K562 (cell line): ENCODE data around the gene SLC35B1. TPM values are rescaled to one million over a fixed set of nuclear protein-coding genes. Genes with fewer than 3 reads are reported as not detected.

ENCODE experiments used
- BRD4 ChIP-seq: fragments of 200-600 bp; sonication (generic); IDR thresholded peaks from 2 replicates; pipeline ENCODE4 v1.6.1; 2017; ENCODE audit warnings: inconsistent platforms
- CBX1 ChIP-seq: sonication (generic); IDR thresholded peaks from 2 replicates; pipeline ENCODE4 v1.6.1; 2016; ENCODE audit warnings: antibody characterized with exemption, low read depth, mild to moderate bottlenecking
- EP300 ChIP-seq: IDR thresholded peaks from 2 replicates; pipeline ENCODE4 v1.6.1; 2012; ENCODE audit warnings: low read length, improper control_type of control experiment
- HIVEP1 ChIP-seq: fragments of 250-450 bp; sonication (Bioruptor Pico); IDR thresholded peaks from 2 replicates; pipeline ENCODE4 v1.4.0; 2020; ENCODE audit warnings: mild to moderate bottlenecking
- NBN ChIP-seq: fragments of 450-650 bp; IDR thresholded peaks from 2 replicates; pipeline ENCODE4 v1.6.1; 2016; ENCODE audit warnings: low read depth, mild to moderate bottlenecking
- SLC30A9 ChIP-seq: fragments of 250-450 bp; sonication (Bioruptor Pico); IDR thresholded peaks from 2 replicates; pipeline ENCODE4 v1.8.0; 2022; ENCODE audit warnings: mild to moderate bottlenecking, moderate library complexity
- TAF7 ChIP-seq: fragments of 450-650 bp; IDR thresholded peaks from 2 replicates; pipeline ENCODE4 v1.6.1; 2016; ENCODE audit warnings: missing genetic modification characterization, missing compliant biosample characterization
- XRCC3 ChIP-seq: fragments of 450-650 bp; IDR thresholded peaks from 2 replicates; pipeline ENCODE4 v1.6.1; 2017; ENCODE audit warnings: mild to moderate bottlenecking, moderate library complexity
- YBX1 ChIP-seq: fragments of 450-650 bp; IDR thresholded peaks from 2 replicates; pipeline ENCODE4 v1.7.1; 2016; ENCODE audit warnings: mild to moderate bottlenecking
- YY1 ChIP-seq, 3 experiments: IDR thresholded peaks; 2 replicates each; pipeline ENCODE4 v1.6.1; 2011; ENCODE audit warnings: low read length in 2 of 3, mild to moderate bottlenecking in 2 of 3, moderate library complexity in 2 of 3, borderline replicate concordance in 1 of 3, control low read depth in 1 of 3, low read depth in 1 of 3; ENCODE audit not compliant: insufficient read depth in 3 of 3, insufficient replicate concordance in 2 of 3, control insufficient read depth in 1 of 3, insufficient read length in 1 of 3; ENCODE audit errors: extremely low read depth in 1 of 3
- ZNF124 ChIP-seq: sonication (generic); formaldehyde crosslinking; IDR thresholded peaks from 2 replicates; pipeline ENCODE4 v1.8.1; 2022; ENCODE audit warnings: missing genetic modification reagents
- ZNF143 ChIP-seq: sonication (generic); formaldehyde crosslinking; IDR thresholded peaks from 2 replicates; pipeline ENCODE4 v1.9.0; 2022; ENCODE audit warnings: mild to moderate bottlenecking, missing genetic modification reagents
- ZNF551 ChIP-seq: fragments of 250-450 bp; sonication (Bioruptor Pico); IDR thresholded peaks from 2 replicates; pipeline ENCODE4 v1.5.0; 2021; ENCODE audit warnings: mild to moderate bottlenecking, moderate library complexity
- polyA plus RNA-seq, 8 experiments: library from polyadenylated mRNA; depleted of rRNA in 4 of 8; stranded (reverse) in 5 of 8; unstranded in 3 of 8; fragments of >200 nt; fragmentation: Nextera tagmentation in 2 of 8; fragmentation: Illumina TruSeq in 1 of 8; extraction: Ambion mirVana in 2 of 8; extraction: Trizol in 1 of 8; gene quantifications; 2 replicates each; pipeline versions ENCODE4 v1.2.1 to v1.2.3, GENCODE V29; 2011 to 2014; ENCODE audit warnings: inconsistent platforms in 1 of 8, missing spikeins in 1 of 8
- total RNA-seq, 7 experiments: library from RNA; depleted of rRNA in 6 of 7; stranded (reverse); fragments of >200 nt in 6 of 7; fragmentation: Illumina TruSeq in 2 of 7; extraction: Trizol in 2 of 7; gene quantifications; 2 replicates each; pipeline versions ENCODE4 v1.2.1 to v1.2.3, GENCODE V29; 2011 to 2021; ENCODE audit warnings: low replicate concordance in 1 of 7
- TF ChIP-seq, protein P1 (sequence below): sonication (generic); formaldehyde crosslinking; IDR thresholded peaks from 2 replicates; pipeline ENCODE4 v1.8.1; 2023; ENCODE audit warnings: missing genetic modification reagents, mild to moderate bottlenecking, borderline replicate concordance
- TF ChIP-seq, protein P2 (sequence below), 2 experiments: fragments of 450-650 bp in 1 of 2; sonication (generic) in 1 of 2; formaldehyde crosslinking in 1 of 2; IDR thresholded peaks in 1 of 2; conservative IDR thresholded peaks in 1 of 2; 2 replicates each; pipeline versions ENCODE4 v1.6.1 to v1.8.1; 2016 to 2023; ENCODE audit warnings: mild to moderate bottlenecking in 2 of 2, moderate library complexity in 2 of 2, inconsistent platforms in 1 of 2, missing genetic modification reagents in 1 of 2
- TF ChIP-seq, protein P3 (sequence below), 2 experiments: fragments of 450-650 bp; conservative IDR thresholded peaks; 2 replicates each; pipeline ENCODE4 v1.6.1; 2017; ENCODE audit warnings: mild to moderate bottlenecking in 2 of 2, moderate library complexity in 2 of 2
- TF ChIP-seq, protein P4 (sequence below): fragments of 450-650 bp; formaldehyde crosslinking; IDR thresholded peaks from 2 replicates; pipeline ENCODE4 v1.4.0; 2020; ENCODE audit warnings: mild to moderate bottlenecking, mixed read lengths

The SLC35B1 gene
- total and polyA plus RNA-seq, 9 of the 15 experiments (the other 6 are each of a cell fraction or from before 2014, with no cell fraction given): 51.4 to 87.9 (median 66.3) TPM

DNA sequence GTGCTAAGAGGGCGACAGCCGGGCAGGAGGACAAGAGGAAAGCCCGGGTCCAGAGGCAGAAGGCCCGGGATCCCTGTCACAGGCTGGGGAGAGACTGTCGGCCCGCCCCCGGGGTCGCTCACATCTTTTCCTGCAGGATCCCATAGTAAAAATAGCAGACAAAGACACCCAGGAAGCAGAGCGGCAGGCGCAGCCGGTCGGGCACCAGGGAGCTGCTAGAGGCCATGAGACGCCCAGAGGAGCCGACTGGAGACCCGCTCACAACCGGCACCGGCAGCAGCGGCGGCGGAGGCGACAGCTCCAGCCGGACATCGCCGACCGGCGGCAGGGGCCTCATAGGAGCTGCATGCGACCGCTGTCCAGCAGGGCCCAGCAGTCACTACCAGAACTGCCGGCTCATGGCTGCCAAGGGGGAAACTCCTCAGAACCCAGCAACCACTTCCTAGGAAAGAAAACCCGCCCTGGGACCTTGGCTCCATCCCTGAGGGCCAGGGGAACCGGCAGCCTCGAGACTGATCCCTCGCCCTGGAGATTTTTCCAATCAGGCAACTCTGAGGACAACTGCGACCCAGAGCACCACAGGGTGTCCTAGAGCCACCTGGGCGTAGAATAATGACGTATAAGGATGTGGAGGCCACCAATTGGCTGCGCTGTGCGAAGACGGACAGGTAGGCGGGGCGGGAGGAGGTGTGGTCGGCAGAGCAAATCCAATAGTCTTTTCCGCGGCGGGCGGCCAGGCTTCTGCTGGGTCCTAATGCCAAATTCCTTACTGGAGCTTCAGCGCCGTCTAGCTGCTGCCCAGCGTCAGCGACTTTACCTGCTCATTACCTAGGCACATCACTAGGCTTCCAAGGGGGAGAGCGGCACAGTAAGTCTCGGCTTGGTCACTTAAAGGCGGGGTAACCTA, at the start of gene SLC35B1 (continued):
- TF ChIP-seq, protein P1, sequence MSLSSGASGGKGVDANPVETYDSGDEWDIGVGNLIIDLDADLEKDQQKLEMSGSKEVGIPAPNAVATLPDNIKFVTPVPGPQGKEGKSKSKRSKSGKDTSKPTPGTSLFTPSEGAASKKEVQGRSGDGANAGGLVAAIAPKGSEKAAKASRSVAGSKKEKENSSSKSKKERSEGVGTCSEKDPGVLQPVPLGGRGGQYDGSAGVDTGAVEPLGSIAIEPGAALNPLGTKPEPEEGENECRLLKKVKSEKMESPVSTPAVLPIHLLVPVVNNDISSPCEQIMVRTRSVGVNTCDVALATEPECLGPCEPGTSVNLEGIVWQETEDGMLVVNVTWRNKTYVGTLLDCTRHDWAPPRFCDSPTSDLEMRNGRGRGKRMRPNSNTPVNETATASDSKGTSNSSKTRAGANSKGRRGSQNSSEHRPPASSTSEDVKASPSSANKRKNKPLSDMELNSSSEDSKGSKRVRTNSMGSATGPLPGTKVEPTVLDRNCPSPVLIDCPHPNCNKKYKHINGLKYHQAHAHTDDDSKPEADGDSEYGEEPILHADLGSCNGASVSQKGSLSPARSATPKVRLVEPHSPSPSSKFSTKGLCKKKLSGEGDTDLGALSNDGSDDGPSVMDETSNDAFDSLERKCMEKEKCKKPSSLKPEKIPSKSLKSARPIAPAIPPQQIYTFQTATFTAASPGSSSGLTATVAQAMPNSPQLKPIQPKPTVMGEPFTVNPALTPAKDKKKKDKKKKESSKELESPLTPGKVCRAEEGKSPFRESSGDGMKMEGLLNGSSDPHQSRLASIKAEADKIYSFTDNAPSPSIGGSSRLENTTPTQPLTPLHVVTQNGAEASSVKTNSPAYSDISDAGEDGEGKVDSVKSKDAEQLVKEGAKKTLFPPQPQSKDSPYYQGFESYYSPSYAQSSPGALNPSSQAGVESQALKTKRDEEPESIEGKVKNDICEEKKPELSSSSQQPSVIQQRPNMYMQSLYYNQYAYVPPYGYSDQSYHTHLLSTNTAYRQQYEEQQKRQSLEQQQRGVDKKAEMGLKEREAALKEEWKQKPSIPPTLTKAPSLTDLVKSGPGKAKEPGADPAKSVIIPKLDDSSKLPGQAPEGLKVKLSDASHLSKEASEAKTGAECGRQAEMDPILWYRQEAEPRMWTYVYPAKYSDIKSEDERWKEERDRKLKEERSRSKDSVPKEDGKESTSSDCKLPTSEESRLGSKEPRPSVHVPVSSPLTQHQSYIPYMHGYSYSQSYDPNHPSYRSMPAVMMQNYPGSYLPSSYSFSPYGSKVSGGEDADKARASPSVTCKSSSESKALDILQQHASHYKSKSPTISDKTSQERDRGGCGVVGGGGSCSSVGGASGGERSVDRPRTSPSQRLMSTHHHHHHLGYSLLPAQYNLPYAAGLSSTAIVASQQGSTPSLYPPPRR (CRISPR knock-in tag): no peak
- TF ChIP-seq XRCC3: no peak
- no peak for TF ChIP-seq HIVEP1 (CRISPR knock-in tag)
- no peak for TF ChIP-seq SLC30A9 (CRISPR knock-in tag)
- TF ChIP-seq NBN: peak; percentile 91
- no peak for TF ChIP-seq ZNF143
- no peak for TF ChIP-seq TAF7
- TF ChIP-seq ZNF124: no peak
- TF ChIP-seq CBX1: no peak; the same call in 1 of the 2 replicates
- TF ChIP-seq, protein P2, sequence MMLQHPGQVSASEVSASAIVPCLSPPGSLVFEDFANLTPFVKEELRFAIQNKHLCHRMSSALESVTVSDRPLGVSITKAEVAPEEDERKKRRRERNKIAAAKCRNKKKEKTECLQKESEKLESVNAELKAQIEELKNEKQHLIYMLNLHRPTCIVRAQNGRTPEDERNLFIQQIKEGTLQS (IDR thresholded peaks at IDR 0.05): no peak; the same call in 1 of the 2 replicates
- TF ChIP-seq, protein P2 (CRISPR knock-in tag; conservative IDR thresholded peaks at IDR 0.05): peak; percentile 16; the same call in 1 of the 2 replicates
- no peak for TF ChIP-seq EP300
- no peak for TF ChIP-seq ZNF551 (CRISPR knock-in tag)
- TF ChIP-seq, protein P3, sequence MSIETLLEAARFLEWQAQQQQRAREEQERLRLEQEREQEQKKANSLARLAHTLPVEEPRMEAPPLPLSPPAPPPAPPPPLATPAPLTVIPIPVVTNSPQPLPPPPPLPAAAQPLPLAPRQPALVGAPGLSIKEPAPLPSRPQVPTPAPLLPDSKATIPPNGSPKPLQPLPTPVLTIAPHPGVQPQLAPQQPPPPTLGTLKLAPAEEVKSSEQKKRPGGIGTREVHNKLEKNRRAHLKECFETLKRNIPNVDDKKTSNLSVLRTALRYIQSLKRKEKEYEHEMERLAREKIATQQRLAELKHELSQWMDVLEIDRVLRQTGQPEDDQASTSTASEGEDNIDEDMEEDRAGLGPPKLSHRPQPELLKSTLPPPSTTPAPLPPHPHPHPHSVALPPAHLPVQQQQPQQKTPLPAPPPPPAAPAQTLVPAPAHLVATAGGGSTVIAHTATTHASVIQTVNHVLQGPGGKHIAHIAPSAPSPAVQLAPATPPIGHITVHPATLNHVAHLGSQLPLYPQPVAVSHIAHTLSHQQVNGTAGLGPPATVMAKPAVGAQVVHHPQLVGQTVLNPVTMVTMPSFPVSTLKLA (conservative IDR thresholded peaks at IDR 0.05): peak; percentile 93 to 96
- peak; percentile 70; the same call in 1 of the 2 replicates for TF ChIP-seq BRD4
- TF ChIP-seq, protein P4, sequence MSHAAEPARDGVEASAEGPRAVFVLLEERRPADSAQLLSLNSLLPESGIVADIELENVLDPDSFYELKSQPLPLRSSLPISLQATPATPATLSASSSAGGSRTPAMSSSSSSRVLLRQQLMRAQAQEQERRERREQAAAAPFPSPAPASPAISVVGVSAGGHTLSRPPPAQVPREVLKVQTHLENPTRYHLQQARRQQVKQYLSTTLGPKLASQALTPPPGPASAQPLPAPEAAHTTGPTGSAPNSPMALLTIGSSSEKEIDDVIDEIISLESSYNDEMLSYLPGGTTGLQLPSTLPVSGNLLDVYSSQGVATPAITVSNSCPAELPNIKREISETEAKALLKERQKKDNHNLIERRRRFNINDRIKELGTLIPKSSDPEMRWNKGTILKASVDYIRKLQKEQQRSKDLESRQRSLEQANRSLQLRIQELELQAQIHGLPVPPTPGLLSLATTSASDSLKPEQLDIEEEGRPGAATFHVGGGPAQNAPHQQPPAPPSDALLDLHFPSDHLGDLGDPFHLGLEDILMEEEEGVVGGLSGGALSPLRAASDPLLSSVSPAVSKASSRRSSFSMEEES: no peak
- TF ChIP-seq YY1 (IDR thresholded peaks at IDR 0.05; ENCODE audit: borderline replicate concordance in 1 of 3, control insufficient read depth in 1 of 3, extremely low read depth in 1 of 3, insufficient read depth in 3 of 3, insufficient read length in 1 of 3, insufficient replicate concordance in 2 of 3, low read depth in 1 of 3, low read length in 2 of 3): peak in 2 of 3 experiments; percentile 73 to 84
- TF ChIP-seq YBX1: no peak
